Upper lobe of left lung (tissue), 6 donors: ENCODE data around the gene THYN1. TPM values are rescaled to one million over a fixed set of nuclear protein-coding genes. Genes with fewer than 3 reads are reported as not detected.

Source experiments
- ATAC-seq, 2 donors: fragments of 200-7000 bp; cut with Tn5 transposase; one replicate each; pipeline ENCODE4 v1.9.1; 2022; ENCODE audit warnings: mild to moderate bottlenecking in 2 of 2, moderate library complexity in 2 of 2; ENCODE audit not compliant: low FRiP score in 2 of 2
- DNase-seq, 2 donors: peaks; one replicate each; pipeline ENCODE4 v3.0.0-alpha.2; 2019 to 2020
- H3K27ac ChIP-seq, 4 donors: fragments of 200-600 bp; sonication (generic); one replicate each; pipeline ENCODE4 v1.5.1; 2016 to 2019
- H3K27me3 ChIP-seq, 4 donors: fragments of 200-600 bp; sonication (generic); one replicate each; pipeline ENCODE4 v1.5.1; 2017 to 2019
- H3K36me3 ChIP-seq, 4 donors: fragments of 200-600 bp; sonication (generic); one replicate each; pipeline ENCODE4 v1.5.1; 2016 to 2019
- H3K4me1 ChIP-seq, 4 donors: fragments of 200-600 bp; sonication (generic); one replicate each; pipeline ENCODE4 v1.5.1; 2018 to 2019
- H3K4me3 ChIP-seq, 4 donors: fragments of 200-600 bp; sonication (generic); one replicate each; pipeline ENCODE4 v1.5.1; 2017 to 2019; ENCODE audit warnings: mild to moderate bottlenecking in 2 of 4, moderate library complexity in 1 of 4
- H3K9me3 ChIP-seq, 4 donors: fragments of 200-600 bp; sonication (generic); one replicate each; pipeline ENCODE4 v1.5.1; 2018 to 2019
- EP300 ChIP-seq, 4 donors: sonication (generic); formaldehyde crosslinking; IDR thresholded peaks; one replicate each; pipeline ENCODE4 v1.5.1; 2017; ENCODE audit warnings: antibody characterized with exemption in 4 of 4, control low read depth in 2 of 4
- POLR2A ChIP-seq, 4 donors: fragments of 450-650 bp; IDR thresholded peaks; one replicate each; pipeline ENCODE4 v1.5.1; 2016 to 2017; ENCODE audit warnings: antibody characterized with exemption in 4 of 4, mild to moderate bottlenecking in 2 of 4
- POLR2AphosphoS5 ChIP-seq, 2 donors: sonication (generic); formaldehyde crosslinking; IDR thresholded peaks; one replicate each; pipeline ENCODE4 v1.5.1; 2017; ENCODE audit warnings: antibody characterized with exemption in 2 of 2
- WGBS, 2 donors: methylation state at CpG; one replicate each; pipeline ENCODE4 v1.1.5; 2017 to 2018; 5-methylcytosine and 5-hydroxymethylcytosine counted together
- total RNA-seq, 6 donors: library from RNA; depleted of rRNA in 4 of 6; stranded (reverse); fragments of >200 nt in 4 of 6; gene quantifications; one replicate each; pipeline versions ENCODE4 v1.1.0 to v1.2.1, GENCODE V29; 2016 to 2021
- TF ChIP-seq, protein P1 (sequence below), 6 experiments: fragments of 450-650 bp in 4 of 6; fragments of 200-600 bp in 2 of 6; sonication (generic) in 2 of 6; IDR thresholded peaks; one replicate each; pipeline ENCODE4 v1.5.1; 2016 to 2019; ENCODE audit warnings: antibody characterized with exemption in 6 of 6
- donor health status: DM: no; HTN: no; CAD: no; lungs with moderate emphysema.
- donor health status: DM: no; HTN: yes; CAD: no; lungs with severe emphysema.

The THYN1 gene
- total RNA-seq, 6 donors from 2014 or later: 23.2 to 39.8 (median 34.2) TPM

DNA sequence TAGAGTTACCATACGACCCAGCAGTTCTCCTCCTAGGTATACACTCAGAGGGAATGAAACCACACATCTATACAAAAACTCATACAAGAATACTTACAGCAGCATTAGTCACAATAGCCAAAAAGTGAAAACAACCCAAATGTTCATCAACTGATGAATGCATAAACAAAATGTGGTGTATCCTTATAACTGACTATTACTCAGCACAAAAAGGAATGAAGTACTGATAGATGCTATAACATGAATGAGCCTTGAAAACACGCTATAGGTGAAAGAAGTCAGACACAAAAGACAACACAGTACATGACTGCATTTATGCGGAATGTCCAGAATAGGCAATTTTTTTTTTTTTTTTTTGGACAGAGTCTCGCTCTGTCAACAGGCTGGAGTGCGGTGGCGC, 52.5 kb downstream of the THYN1 start:
- ATAC-seq: no peak
- H3K27me3 ChIP-seq: no peaks in the 10 kb centered on the region
- H3K9me3 ChIP-seq: no peaks in the 10 kb centered on the region
- H3K4me1 ChIP-seq: no peaks in the 10 kb centered on the region
- peaks cover 5 to 60% (median 34%) of the 10 kb centered on the region in 4 donors for H3K36me3 ChIP-seq
- DNase-seq: no peak
- WGBS, 2 donors: 94 to 96% methylated on average over 6 of the region's 6 CpGs
- H3K4me3 ChIP-seq: no peak overlapping the region
- TF ChIP-seq EP300 (IDR thresholded peaks at IDR 0.05): no peak
- no peak for TF ChIP-seq POLR2AphosphoS5 (IDR thresholded peaks at IDR 0.05)
- TF ChIP-seq POLR2A (IDR thresholded peaks at IDR 0.05): no peak
- TF ChIP-seq, protein P1, sequence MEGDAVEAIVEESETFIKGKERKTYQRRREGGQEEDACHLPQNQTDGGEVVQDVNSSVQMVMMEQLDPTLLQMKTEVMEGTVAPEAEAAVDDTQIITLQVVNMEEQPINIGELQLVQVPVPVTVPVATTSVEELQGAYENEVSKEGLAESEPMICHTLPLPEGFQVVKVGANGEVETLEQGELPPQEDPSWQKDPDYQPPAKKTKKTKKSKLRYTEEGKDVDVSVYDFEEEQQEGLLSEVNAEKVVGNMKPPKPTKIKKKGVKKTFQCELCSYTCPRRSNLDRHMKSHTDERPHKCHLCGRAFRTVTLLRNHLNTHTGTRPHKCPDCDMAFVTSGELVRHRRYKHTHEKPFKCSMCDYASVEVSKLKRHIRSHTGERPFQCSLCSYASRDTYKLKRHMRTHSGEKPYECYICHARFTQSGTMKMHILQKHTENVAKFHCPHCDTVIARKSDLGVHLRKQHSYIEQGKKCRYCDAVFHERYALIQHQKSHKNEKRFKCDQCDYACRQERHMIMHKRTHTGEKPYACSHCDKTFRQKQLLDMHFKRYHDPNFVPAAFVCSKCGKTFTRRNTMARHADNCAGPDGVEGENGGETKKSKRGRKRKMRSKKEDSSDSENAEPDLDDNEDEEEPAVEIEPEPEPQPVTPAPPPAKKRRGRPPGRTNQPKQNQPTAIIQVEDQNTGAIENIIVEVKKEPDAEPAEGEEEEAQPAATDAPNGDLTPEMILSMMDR (IDR thresholded peaks at IDR 0.05): no peak
- H3K27ac ChIP-seq: no peak overlapping the region

DNA sequence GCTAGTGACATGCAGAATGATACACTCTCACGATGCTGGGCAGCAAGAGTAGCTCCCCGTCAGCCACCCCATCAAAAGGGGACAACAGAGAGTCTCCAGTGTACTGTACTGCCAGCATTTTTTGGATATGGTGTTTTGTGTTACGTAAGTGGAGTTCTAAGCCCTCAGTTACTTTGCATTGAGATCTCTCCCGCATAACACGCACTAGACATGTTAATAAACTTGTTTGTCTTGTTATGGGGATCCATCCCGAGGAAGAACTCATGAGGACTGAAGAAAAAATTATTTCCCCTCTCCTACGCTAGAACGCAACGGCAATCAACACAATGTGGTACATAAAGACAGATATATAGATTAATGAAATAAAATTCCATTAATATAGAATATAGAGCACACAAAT, 53.6 kb downstream of the THYN1 start:
- TF ChIP-seq POLR2AphosphoS5 (IDR thresholded peaks at IDR 0.05) (no peak), POLR2A (IDR thresholded peaks at IDR 0.05) (no peak), EP300 (IDR thresholded peaks at IDR 0.05) (no peak)
- TF ChIP-seq, protein P1 (IDR thresholded peaks at IDR 0.05): no peak
- DNase-seq: no peak
- 94 to 97% methylated on average over 9 of the region's 9 CpGs for WGBS, 2 donors

More for the DNA sequence above, 53.6 kb downstream of the THYN1 start:
- Histone ChIP-seq H3K36me3 (peaks cover 5 to 54% (median 27%) of the 10 kb centered on the region in 4 donors), H3K27ac (no peak overlapping the region), H3K9me3 (no peaks in the 10 kb centered on the region), H3K4me1 (no peaks in the 10 kb centered on the region), H3K27me3 (no peaks in the 10 kb centered on the region), H3K4me3 (no peak overlapping the region)
- no peak for ATAC-seq

Other genes with a start within 250 kb of the THYN1 start
- gene JAM3, start 184.3 kb downstream of the THYN1 start, total RNA-seq: 10 to 100 TPM in 5 of 6 donors, 1 to 10 TPM in 1; 8.4 to 36.6 (median 18.6) TPM
- gene NCAPD3, start 29.4 kb downstream of the THYN1 start, total RNA-seq: 10 to 100 TPM in 5 of 6 donors, 1 to 10 TPM in 1; 9.9 to 32.5 (median 15.8) TPM
- gene VPS26B, start 28.7 kb downstream of the THYN1 start, total RNA-seq: 10 to 100 TPM; 27.2 to 42.6 (median 35.8) TPM
- 10 to 100 TPM; 27.7 to 64.4 (median 36.9) TPM for gene ACAD8, start 216 bp upstream of the THYN1 start, total RNA-seq
- gene GLB1L3, start 23.0 kb upstream of the THYN1 start, total RNA-seq: 1 to 10 TPM in 2 of 6 donors, under 1 TPM in 2, not detected in 2; 0.17 to 1.3 (median 1.0) TPM
- gene GLB1L2, start 78.6 kb upstream of the THYN1 start, total RNA-seq: 10 to 100 TPM in 1 of 6 donors, 1 to 10 TPM in 5; 3.1 to 11.6 (median 6.0) TPM
- 1 to 10 TPM in 4 of 6 donors, under 1 TPM in 2; under 0.01 to 2.7 (median 1.2) TPM for gene B3GAT1, start 158.9 kb upstream of the THYN1 start, total RNA-seq